Measurements from ENCODE around the gene PHKG2.
A peak's percentile ranks its signal among the peaks of the same experiment; 100 is the strongest.

PHKG2 gene

DNA sequence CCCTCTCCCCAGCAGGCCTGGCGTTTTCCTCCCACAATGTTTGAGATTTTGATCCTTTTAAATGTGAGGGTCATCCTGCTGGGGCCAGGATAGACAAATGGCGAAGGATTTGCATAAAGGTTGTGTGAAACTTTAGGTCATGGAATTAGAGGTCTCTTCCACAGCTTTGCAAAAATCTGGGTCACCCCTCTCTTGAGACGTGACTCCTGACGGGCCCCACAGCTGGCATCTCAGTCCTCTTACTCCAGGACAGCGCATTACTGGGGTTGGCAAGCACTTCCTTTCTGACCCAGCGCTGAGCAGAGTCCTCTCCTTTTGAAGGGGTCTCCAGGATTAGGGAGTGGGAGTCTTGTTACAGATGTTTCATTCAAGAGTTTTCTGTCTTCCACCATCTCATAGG, 31.4 kb downstream of the PHKG2 start:
- FAIRE-seq, result no peak
- no peak for TF ChIP-seq POLR2A (IDR thresholded peaks at IDR 0.05; ENCODE audit: low read depth, low read length)
- DNase-seq (ENCODE audit: insufficient read length, low spot score), result no peak

DNA sequence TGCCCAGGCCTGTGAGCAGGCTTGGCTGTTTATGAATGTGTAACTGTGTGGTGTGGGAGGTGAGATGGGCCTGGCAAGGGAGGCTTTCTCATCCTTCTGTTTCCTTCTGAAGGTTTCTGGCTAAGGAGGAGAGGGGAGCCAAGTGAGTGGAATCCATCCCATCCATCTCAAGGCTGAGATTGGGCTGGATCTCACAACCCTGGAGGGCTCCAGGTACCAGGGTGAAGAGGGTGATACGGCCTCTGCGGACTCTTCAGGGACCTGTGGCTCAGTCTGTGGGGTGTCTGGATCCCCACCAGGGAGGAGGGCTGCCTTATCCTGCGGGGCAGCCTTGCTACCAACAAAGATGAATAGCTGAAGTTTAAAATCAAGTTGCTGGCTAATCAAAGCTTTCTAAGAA, 31.8 kb downstream of the PHKG2 start:
- no peak for TF ChIP-seq POLR2A (IDR thresholded peaks at IDR 0.05; ENCODE audit: low read depth, low read length)
- no peak for DNase-seq (ENCODE audit: insufficient read length, low spot score)
- FAIRE-seq, result no peak

DNA sequence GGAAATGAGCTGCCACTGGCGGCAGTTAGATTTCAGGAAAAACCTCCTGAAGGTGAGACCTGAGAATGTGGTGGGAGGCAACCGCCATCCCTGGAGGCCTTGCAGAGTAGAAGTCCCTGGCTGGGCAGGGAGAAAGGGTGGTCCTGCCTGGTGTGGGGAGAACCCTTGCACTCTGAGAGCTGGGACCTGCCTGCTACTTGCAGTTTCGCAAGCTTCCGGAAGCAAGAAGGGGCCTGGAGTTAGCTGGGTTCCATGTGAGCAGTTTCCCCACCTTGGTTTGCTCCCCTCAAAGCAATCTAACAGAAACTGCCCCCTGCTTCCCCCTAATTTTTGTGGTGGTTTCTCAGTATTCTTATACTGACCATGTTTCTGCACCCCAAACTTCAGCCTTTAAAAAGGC, 32.3 kb downstream of the PHKG2 start:
- DNase-seq (ENCODE audit: insufficient read length, low spot score), result no peak
- TF ChIP-seq POLR2A (IDR thresholded peaks at IDR 0.05; ENCODE audit: low read depth, low read length), result no peak
- FAIRE-seq, result no peak

DNA sequence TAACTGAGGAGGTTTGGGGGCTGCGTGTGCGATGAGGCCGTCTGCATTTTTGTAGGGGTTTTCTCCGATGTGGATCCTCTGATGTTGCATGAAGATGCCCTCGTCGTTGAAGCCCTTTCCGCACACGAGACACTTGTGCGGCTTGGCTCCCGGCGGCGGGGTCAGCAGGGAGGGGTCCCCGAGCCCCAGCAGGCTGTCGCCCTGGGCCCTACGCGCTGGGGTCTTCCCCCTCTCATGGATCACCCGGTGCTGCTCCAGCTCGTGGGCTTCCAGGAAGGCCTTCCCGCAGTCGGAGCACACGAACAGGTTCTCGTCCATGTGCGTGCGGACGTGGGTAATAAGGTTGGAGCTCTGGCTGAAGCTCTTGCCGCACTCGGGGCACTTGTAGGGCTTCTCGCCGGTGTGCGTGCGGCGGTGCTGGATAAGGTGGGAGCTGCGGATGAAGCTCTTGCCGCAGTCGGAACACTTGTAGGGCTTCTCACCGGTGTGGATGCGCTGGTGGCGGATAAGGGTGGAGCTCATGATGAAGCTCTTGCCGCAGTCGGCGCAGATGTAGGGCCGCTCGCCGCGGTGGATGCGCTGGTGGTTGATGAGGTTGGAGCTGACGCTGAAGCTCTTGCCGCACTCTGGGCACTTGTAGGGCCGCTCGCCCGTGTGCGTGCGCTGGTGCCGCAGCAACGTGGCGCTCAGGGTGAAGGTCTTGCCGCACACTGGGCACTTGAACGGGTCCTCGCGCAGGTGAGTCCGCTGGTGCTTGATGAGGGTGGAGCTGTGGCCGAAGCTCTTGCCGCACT, 34.5 kb downstream of the PHKG2 start:
- no peak for FAIRE-seq
- DNase-seq (ENCODE audit: insufficient read length, low spot score), result no peak
- no peak for TF ChIP-seq POLR2A (IDR thresholded peaks at IDR 0.05; ENCODE audit: low read depth, low read length)

DNA sequence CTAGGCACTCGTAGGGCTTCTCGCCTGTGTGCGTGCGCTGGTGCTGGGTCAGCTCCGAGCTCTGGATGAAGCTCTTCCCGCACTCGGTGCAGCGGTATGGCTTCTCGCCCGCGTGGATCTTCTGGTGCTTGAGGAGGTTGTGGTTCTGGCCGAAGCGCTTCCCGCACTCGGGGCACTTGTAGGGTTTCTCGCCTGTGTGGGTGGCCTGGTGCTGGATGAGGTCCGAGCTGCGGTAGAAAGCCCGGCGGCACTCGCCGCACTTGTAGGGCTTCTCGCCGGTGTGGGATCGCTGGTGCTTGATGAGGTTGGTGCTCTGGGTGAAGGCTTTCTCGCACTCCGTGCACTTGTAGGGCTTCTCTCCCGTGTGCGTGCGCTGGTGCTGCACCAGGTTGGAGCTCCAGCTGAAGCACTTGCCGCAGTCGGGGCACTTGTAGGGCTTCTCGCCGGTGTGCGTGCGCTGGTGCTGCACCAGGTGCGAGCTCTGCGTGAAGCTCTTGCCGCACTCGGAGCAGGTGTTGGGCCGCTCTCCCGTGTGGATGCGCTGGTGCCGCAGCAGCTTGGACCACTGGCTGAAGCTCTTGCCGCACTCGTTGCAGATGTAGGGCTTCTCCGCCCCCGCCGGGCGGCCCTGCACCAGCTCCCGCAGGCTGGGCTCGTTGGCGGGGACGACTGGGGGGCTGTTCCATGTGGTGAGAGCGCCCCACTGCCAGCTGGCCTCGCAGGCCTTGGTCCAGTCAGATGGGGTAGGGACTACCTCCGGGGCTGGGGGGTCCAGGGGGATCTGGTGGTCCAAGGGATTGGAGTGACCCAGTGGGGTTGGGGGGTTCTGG, 35.3 kb downstream of the PHKG2 start:
- FAIRE-seq, result no peak
- no peak for TF ChIP-seq POLR2A (IDR thresholded peaks at IDR 0.05; ENCODE audit: low read depth, low read length)
- no peak for DNase-seq (ENCODE audit: insufficient read length, low spot score)

DNA sequence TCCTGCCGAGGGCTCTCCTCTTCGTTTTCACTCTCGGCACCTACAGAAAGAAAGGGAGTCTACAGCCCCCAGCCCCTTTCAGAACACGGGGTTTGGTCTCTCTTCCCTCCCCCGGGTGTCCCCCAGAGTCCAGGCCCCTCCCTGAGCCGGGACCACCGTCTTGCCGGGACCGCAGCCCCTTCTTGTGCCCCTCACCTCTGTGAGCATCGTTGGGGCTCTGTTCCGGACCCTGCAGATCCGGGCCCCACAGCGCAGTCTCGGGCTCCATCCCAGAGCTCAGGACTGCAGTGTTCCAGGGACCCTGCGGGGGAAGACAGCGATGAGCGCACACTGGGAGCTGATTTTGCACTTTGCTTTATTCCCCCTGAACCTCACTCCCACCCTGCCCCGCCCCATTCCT, 36.0 kb downstream of the PHKG2 start:
- FAIRE-seq, result no peak

DNA sequence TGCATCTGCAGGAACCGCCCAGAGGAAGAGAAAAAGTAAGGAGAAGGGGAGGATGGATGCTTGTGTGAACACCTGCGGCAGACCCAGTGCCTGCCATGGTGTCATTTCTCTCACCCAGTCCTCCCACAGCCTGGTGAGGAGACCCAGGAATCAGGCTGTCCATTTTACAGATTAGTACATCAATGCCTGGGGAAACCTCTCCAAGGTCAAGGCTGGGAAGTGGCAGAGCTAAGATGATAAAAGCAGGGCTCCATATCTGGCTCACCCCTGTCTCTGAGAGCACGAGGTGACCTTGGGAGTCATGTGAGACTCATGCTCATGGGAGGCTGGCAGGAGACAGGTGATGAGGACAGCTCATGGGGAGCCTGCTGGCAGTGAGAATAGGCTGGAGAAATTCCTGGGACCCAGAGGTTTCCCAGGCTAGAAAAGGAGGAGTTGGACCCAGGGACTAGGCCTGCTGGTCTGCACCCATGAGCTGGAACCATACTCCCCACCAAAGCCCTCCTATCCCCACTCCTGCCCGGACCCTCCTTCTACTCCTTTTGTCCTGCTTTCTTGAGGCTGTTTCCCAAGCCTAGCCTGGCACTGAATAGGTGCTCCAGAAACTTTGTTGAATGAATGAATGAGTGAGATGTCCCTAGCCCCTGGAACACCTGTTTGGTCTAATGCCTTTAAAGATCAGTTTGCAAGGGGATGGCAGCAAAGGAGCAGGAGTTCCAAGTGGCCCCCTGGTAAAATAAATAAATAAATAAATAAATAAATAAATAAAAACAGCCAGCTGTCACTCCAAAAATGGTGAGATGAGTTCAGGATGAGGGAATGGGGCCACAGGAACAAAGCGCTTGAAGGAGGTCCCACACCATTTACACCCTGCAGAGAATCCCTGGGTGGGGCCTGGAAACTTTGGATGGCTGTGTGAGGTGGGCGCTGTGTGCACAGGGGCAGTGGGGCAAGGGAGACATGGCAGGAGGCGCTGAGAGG, 37.2 kb downstream of the PHKG2 start:
- DNase-seq (ENCODE audit: insufficient read length, low spot score) (no peak), FAIRE-seq (no peak)
- TF ChIP-seq POLR2A (IDR thresholded peaks at IDR 0.05; ENCODE audit: low read depth, low read length), result no peak

More for the DNA sequence above, 36.0 kb downstream of the PHKG2 start:
- DNase-seq (ENCODE audit: insufficient read length, low spot score), result no peak
- no peak for TF ChIP-seq POLR2A (IDR thresholded peaks at IDR 0.05; ENCODE audit: low read depth, low read length)

DNA sequence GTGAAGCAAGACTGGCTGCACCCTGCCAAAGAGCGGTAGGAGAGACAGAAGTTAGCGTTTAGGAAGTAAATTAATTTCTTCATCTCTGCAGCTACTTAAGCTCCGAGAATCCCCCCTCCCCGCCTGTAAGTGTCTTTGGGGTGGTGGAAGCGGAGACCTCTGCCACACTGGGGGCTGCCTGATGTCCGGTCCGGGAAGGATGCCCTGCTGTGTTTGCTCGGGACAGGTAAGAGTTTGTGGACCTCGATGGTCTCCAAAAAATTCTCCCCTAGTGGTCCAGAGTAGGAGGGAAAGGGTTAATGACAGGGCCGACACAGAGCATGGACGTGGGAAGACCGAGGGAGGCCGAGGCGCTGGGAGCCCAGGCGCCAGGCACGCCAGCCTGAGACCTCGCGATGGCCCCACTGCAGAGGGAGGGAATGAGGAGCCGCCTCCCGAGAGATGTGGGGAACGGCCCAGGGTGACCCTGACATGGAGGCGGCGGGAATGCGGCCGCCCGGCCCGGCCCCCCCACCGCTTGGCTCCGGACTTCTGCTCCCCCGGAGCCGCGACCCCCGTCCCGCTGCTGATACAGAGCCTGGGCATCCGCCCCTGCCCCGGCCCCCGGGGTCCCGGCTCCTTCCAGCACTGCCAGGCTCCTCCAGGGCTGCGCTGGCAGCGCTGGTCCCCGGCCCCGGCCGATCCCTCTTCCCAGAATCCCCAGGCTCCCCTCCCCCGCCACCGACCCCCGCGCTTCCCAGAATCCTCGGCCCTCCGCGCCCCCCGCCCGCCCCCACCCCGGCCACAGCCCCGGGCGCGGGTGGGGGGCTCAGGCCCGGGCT, 38.1 kb downstream of the PHKG2 start:
- DNase-seq (ENCODE audit: insufficient read length, low spot score), result peak; percentile 91
- no peak for FAIRE-seq
- no peak for TF ChIP-seq POLR2A (IDR thresholded peaks at IDR 0.05; ENCODE audit: low read depth, low read length)

DNA sequence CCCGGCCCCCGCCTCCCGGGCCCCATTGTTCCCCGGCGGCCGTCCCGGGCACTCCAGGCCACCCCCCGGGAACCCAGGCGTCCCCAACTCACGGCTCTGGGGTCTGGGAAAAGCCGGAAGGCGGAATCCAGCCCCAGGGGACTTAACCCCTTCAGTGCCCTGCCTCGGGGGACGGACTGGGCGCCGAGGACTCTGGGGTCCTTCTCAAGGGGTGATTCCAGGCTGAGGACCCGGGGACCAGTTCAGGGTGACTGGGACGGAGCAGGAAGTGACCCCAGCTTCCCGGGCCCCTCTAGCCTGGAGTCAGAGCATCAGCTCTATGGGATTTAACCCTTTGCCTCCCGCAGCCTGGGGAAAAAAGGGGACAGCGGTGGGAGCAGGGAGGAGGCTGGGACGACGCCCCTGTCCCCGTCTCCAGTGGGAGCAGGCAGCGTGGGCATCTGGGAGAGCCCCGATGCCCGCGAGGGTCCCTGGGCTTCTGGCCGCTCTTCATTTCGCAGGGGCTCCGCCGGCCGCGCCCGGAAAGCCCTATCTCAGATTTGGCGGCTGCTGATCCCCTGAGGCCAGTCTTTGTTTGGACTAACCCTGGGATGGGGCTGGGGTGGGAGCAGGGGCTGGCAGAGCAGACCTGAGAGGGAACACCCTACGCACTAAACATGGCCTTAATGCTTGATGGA, 38.8 kb downstream of the PHKG2 start, which contains the start of gene ZNF629:
Gene ZNF629, minus strand, starts transcription at position 270 of the 677 bp plus-strand sequence. CDS start 2,723 bp downstream, outside the sequence.
- TF ChIP-seq POLR2A (IDR thresholded peaks at IDR 0.05; ENCODE audit: low read depth, low read length), result 0 out of 2 replicates have a peak, but pooled peaks have one; percentile 27
- no peak for FAIRE-seq
- DNase-seq (ENCODE audit: insufficient read length, low spot score), result peak; percentile 85

DNA sequence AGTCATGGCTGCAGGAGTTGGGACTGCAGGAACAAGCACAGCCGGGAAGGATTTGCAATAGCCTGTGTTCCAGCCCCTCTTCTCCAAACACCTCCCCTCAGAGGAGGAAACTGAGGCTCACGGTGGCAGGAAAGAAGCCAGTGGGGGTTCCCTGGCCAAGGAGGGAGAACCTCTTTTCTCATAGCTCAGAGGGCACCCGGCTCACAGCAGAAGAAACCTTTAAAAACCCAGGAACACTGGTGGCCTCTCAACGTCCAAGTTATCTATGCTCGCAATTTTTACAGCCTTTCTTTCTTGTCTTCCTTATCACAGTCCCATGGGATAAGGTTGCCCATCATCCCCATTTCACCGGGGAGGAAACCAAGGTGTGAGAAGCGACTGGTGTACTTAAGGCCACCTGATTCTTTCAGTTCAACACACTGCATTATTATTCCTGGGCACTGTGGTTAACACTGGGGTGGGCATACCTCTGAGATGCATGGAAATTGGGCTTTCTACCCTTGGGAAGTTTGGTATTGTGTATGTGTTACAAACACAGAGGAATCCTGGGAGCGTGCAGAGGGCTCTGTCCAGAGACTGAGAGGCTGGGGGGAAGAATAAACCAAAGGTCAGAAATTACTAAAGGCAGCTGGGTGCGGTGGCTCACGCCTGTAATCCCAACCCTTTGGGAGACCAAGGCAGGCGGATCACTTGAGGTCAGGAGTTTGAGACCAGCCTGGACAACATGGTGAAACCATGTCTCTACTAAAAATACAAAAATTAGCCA, 39.6 kb downstream of the PHKG2 start:
- DNase-seq (ENCODE audit: insufficient read length, low spot score) (no peak), FAIRE-seq (no peak)
- TF ChIP-seq POLR2A (IDR thresholded peaks at IDR 0.05; ENCODE audit: low read depth, low read length), result no peak

DNA sequence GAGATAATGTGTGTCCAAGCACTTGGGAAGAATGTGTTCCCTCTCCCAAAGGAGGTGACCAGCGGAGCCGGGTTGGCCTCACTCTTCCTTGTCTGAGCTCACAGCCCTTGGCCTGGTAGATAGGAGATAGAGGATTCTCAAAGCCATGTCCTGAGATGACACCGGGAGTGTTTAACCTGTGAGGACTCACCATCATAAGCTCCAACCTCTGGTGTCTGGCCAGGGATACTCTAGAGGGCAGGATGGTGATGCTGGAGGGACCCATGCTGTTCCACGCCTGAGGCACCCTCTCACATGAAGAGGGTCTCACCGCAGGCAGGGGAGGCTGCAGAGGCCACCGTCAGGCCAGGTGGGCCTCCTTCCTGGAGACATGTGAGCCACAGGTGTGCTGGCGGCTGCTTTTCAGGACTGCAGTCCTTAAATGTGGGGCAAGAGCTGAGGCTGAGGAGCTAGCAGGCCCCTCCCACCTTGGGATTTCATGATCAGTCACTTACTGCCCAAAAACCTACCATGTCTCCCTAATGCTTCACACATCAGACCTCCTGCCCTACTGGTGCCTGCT, 45.4 kb downstream of the PHKG2 start:
- DNase-seq (ENCODE audit: insufficient read length, low spot score) (no peak), FAIRE-seq (no peak)
- no peak for TF ChIP-seq POLR2A (IDR thresholded peaks at IDR 0.05; ENCODE audit: low read depth, low read length)

All from H54 (cell line).